Measurements from ENCODE around the gene PTGES3. TPM values are rescaled to one million over a fixed set of nuclear protein-coding genes. Genes with fewer than 3 reads are reported as not detected.
A peak's percentile ranks its signal among the peaks of the same experiment; 100 is the strongest.

The PTGES3 gene
- total RNA-seq, 1 experiment from 2014 or later, result 394 TPM

DNA sequence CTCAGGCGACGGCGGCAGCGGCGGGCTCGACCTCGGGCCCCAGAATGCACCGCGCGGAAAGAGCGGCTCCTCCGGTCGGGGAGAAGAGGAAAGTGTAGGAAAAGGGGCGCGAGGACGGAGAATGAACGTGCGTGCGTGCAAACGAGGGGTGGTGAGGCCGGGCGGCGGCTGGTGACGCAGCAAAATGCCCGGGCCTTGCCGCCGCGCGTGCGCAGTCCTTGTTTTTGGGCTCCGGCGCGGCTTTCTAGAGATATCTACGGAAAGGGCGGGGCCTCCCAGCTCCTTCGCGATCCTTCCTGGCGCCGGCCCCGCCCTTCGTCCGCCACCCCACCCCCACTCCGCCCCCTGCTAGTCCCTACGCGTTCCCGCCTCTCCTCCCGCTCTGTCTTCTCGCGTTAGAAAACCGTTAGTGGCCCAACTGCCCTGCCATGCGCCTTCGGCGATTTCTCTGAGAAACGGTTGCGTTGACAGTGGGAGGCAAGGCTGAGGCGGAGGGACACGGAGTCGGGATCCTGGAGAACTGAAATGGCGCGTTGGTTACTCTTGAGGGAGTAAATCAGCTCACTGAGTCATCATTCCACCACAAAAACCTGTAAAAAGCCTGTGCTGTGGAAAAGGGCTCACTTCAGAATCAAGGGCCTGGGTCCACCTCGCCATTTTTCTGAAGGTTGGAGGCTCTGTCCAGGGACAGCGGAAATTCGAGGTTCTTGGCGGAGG is at the start of gene PTGES3 (continued):
- TF ChIP-seq, protein P1, sequence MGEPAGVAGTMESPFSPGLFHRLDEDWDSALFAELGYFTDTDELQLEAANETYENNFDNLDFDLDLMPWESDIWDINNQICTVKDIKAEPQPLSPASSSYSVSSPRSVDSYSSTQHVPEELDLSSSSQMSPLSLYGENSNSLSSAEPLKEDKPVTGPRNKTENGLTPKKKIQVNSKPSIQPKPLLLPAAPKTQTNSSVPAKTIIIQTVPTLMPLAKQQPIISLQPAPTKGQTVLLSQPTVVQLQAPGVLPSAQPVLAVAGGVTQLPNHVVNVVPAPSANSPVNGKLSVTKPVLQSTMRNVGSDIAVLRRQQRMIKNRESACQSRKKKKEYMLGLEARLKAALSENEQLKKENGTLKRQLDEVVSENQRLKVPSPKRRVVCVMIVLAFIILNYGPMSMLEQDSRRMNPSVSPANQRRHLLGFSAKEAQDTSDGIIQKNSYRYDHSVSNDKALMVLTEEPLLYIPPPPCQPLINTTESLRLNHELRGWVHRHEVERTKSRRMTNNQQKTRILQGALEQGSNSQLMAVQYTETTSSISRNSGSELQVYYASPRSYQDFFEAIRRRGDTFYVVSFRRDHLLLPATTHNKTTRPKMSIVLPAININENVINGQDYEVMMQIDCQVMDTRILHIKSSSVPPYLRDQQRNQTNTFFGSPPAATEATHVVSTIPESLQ (CRISPR knock-in tag; IDR thresholded peaks at IDR 0.05), result no peak
- TF ChIP-seq SMAD4 (CRISPR knock-in tag; IDR thresholded peaks at IDR 0.05) (no peak), ZNF396 (CRISPR knock-in tag; IDR thresholded peaks at IDR 0.05; ENCODE audit: borderline replicate concordance) (no peak), FOXP1 (CRISPR knock-in tag; IDR thresholded peaks at IDR 0.05; ENCODE audit: borderline replicate concordance) (no peak), ZNF121 (CRISPR knock-in tag; IDR thresholded peaks at IDR 0.05) (no peak), EMX1 (CRISPR knock-in tag; IDR thresholded peaks at IDR 0.05) (no peak), ESRRA (CRISPR knock-in tag; IDR thresholded peaks at IDR 0.05; ENCODE audit: borderline replicate concordance) (no peak), RELA (CRISPR knock-in tag; IDR thresholded peaks at IDR 0.05; ENCODE audit: borderline replicate concordance) (no peak), NR2C2 (CRISPR knock-in tag; IDR thresholded peaks at IDR 0.05) (no peak), TEAD4 (CRISPR knock-in tag; IDR thresholded peaks at IDR 0.05) (no peak), SP1 (CRISPR knock-in tag; conservative IDR thresholded peaks at IDR 0.05) (peak; percentile 76), NR3C1 (CRISPR knock-in tag; conservative IDR thresholded peaks at IDR 0.05; ENCODE audit: low read depth) (no peak)
- TF ChIP-seq, protein P2, sequence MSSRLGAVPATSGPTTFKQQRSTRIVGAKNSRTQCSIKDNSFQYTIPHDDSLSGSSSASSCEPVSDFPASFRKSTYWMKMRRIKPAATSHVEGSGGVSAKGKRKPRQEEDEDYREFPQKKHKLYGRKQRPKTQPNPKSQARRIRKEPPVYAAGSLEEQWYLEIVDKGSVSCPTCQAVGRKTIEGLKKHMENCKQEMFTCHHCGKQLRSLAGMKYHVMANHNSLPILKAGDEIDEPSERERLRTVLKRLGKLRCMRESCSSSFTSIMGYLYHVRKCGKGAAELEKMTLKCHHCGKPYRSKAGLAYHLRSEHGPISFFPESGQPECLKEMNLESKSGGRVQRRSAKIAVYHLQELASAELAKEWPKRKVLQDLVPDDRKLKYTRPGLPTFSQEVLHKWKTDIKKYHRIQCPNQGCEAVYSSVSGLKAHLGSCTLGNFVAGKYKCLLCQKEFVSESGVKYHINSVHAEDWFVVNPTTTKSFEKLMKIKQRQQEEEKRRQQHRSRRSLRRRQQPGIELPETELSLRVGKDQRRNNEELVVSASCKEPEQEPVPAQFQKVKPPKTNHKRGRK (CRISPR knock-in tag; IDR thresholded peaks at IDR 0.05; ENCODE audit: borderline replicate concordance), result no peak
- TF ChIP-seq, protein P3, sequence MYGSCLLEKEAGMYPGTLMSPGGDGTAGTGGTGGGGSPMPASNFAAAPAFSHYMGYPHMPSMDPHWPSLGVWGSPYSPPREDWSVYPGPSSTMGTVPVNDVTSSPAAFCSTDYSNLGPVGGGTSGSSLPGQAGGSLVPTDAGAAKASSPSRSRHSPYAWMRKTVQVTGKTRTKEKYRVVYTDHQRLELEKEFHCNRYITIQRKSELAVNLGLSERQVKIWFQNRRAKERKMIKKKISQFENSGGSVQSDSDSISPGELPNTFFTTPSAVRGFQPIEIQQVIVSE (CRISPR knock-in tag; IDR thresholded peaks at IDR 0.05; ENCODE audit: borderline replicate concordance), result no peak
- TF ChIP-seq, protein P4, sequence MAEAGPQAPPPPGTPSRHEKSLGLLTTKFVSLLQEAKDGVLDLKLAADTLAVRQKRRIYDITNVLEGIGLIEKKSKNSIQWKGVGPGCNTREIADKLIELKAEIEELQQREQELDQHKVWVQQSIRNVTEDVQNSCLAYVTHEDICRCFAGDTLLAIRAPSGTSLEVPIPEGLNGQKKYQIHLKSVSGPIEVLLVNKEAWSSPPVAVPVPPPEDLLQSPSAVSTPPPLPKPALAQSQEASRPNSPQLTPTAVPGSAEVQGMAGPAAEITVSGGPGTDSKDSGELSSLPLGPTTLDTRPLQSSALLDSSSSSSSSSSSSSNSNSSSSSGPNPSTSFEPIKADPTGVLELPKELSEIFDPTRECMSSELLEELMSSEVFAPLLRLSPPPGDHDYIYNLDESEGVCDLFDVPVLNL (CRISPR knock-in tag; IDR thresholded peaks at IDR 0.05; ENCODE audit: borderline replicate concordance, low read depth), result no peak
- TF ChIP-seq, protein P5, sequence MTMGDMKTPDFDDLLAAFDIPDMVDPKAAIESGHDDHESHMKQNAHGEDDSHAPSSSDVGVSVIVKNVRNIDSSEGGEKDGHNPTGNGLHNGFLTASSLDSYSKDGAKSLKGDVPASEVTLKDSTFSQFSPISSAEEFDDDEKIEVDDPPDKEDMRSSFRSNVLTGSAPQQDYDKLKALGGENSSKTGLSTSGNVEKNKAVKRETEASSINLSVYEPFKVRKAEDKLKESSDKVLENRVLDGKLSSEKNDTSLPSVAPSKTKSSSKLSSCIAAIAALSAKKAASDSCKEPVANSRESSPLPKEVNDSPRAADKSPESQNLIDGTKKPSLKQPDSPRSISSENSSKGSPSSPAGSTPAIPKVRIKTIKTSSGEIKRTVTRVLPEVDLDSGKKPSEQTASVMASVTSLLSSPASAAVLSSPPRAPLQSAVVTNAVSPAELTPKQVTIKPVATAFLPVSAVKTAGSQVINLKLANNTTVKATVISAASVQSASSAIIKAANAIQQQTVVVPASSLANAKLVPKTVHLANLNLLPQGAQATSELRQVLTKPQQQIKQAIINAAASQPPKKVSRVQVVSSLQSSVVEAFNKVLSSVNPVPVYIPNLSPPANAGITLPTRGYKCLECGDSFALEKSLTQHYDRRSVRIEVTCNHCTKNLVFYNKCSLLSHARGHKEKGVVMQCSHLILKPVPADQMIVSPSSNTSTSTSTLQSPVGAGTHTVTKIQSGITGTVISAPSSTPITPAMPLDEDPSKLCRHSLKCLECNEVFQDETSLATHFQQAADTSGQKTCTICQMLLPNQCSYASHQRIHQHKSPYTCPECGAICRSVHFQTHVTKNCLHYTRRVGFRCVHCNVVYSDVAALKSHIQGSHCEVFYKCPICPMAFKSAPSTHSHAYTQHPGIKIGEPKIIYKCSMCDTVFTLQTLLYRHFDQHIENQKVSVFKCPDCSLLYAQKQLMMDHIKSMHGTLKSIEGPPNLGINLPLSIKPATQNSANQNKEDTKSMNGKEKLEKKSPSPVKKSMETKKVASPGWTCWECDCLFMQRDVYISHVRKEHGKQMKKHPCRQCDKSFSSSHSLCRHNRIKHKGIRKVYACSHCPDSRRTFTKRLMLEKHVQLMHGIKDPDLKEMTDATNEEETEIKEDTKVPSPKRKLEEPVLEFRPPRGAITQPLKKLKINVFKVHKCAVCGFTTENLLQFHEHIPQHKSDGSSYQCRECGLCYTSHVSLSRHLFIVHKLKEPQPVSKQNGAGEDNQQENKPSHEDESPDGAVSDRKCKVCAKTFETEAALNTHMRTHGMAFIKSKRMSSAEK (CRISPR knock-in tag; IDR thresholded peaks at IDR 0.05; ENCODE audit: borderline replicate concordance), result no peak
- TF ChIP-seq, protein P6, sequence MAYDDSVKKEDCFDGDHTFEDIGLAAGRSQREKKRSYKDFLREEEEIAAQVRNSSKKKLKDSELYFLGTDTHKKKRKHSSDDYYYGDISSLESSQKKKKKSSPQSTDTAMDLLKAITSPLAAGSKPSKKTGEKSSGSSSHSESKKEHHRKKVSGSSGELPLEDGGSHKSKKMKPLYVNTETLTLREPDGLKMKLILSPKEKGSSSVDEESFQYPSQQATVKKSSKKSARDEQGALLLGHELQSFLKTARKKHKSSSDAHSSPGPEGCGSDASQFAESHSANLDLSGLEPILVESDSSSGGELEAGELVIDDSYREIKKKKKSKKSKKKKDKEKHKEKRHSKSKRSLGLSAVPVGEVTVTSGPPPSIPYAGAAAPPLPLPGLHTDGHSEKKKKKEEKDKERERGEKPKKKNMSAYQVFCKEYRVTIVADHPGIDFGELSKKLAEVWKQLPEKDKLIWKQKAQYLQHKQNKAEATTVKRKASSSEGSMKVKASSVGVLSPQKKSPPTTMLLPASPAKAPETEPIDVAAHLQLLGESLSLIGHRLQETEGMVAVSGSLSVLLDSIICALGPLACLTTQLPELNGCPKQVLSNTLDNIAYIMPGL (CRISPR knock-in tag; IDR thresholded peaks at IDR 0.05), result peak; percentile 92
- TF ChIP-seq, protein P7, sequence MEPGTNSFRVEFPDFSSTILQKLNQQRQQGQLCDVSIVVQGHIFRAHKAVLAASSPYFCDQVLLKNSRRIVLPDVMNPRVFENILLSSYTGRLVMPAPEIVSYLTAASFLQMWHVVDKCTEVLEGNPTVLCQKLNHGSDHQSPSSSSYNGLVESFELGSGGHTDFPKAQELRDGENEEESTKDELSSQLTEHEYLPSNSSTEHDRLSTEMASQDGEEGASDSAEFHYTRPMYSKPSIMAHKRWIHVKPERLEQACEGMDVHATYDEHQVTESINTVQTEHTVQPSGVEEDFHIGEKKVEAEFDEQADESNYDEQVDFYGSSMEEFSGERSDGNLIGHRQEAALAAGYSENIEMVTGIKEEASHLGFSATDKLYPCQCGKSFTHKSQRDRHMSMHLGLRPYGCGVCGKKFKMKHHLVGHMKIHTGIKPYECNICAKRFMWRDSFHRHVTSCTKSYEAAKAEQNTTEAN (CRISPR knock-in tag; IDR thresholded peaks at IDR 0.05), result 0 out of 2 replicates have a peak, but pooled peaks have one; percentile 6
- TF ChIP-seq, protein P8, sequence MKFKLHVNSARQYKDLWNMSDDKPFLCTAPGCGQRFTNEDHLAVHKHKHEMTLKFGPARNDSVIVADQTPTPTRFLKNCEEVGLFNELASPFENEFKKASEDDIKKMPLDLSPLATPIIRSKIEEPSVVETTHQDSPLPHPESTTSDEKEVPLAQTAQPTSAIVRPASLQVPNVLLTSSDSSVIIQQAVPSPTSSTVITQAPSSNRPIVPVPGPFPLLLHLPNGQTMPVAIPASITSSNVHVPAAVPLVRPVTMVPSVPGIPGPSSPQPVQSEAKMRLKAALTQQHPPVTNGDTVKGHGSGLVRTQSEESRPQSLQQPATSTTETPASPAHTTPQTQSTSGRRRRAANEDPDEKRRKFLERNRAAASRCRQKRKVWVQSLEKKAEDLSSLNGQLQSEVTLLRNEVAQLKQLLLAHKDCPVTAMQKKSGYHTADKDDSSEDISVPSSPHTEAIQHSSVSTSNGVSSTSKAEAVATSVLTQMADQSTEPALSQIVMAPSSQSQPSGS (CRISPR knock-in tag; IDR thresholded peaks at IDR 0.05; ENCODE audit: borderline replicate concordance, low read depth), result no peak
- TF ChIP-seq, protein P9, sequence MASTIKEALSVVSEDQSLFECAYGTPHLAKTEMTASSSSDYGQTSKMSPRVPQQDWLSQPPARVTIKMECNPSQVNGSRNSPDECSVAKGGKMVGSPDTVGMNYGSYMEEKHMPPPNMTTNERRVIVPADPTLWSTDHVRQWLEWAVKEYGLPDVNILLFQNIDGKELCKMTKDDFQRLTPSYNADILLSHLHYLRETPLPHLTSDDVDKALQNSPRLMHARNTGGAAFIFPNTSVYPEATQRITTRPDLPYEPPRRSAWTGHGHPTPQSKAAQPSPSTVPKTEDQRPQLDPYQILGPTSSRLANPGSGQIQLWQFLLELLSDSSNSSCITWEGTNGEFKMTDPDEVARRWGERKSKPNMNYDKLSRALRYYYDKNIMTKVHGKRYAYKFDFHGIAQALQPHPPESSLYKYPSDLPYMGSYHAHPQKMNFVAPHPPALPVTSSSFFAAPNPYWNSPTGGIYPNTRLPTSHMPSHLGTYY (CRISPR knock-in tag; IDR thresholded peaks at IDR 0.05), result no peak
- TF ChIP-seq, protein P10, sequence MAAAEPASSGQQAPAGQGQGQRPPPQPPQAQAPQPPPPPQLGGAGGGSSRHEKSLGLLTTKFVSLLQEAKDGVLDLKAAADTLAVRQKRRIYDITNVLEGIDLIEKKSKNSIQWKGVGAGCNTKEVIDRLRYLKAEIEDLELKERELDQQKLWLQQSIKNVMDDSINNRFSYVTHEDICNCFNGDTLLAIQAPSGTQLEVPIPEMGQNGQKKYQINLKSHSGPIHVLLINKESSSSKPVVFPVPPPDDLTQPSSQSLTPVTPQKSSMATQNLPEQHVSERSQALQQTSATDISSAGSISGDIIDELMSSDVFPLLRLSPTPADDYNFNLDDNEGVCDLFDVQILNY (CRISPR knock-in tag; IDR thresholded peaks at IDR 0.05), result peak; percentile 96
